H1 (cell line): ENCODE data around the gene DISC1. TPM values are rescaled to one million over a fixed set of nuclear protein-coding genes. Genes with fewer than 3 reads are reported as not detected.

Experiments
- CTCF ChIA-PET: fragments of 300-600 bp; sonication (Branson Sonifier 250); formaldehyde crosslinking; loops from one replicate; lab custom pipeline; 2021; ENCODE audit not compliant: partially characterized antibody; lab: Charles Lee
- POLR2A ChIA-PET: fragments of 300-600 bp; sonication (Branson Sonifier 250); formaldehyde crosslinking; loops from one replicate; lab custom pipeline; 2021; ENCODE audit warnings: inconsistent platforms; ENCODE audit not compliant: partially characterized antibody; lab: Charles Lee
- DNase-seq, 2 experiments: peaks; one replicate each; pipeline versions ENCODE4 v3.0.0 to v3.0.0-alpha.2; 2010 to 2022; ENCODE audit warnings: low spot score in 2 of 2, low read depth in 1 of 2, mixed read lengths in 1 of 2
- FAIRE-seq: peaks from 2 replicates; lab custom pipeline; 2011; peaks lifted over from hg19 to GRCh38; lab: Jason Lieb, UNC
- H2AFZ ChIP-seq: 2 replicates; pipeline ENCODE4 v1.8.1; 2012; ENCODE audit warnings: low read length, inconsistent platforms
- H2AK5ac ChIP-seq: 2 replicates; pipeline ENCODE4 v1.6.1; 2013; ENCODE audit warnings: low read depth, low read length
- H2BK120ac ChIP-seq: replicated peaks from 2 replicates; pipeline ENCODE3; 2013; ENCODE audit warnings: low read depth, low read length, inconsistent platforms
- H2BK12ac ChIP-seq: 2 replicates; pipeline ENCODE4 v1.6.1; 2013; ENCODE audit warnings: low read depth, low read length
- H2BK15ac ChIP-seq: 2 replicates; pipeline ENCODE4 v1.6.1; 2013; ENCODE audit warnings: low read length
- H2BK20ac ChIP-seq: 2 replicates; pipeline ENCODE4 v1.6.1; 2013; ENCODE audit warnings: low read length
- H2BK5ac ChIP-seq: 2 replicates; pipeline ENCODE4 v1.6.1; 2013; ENCODE audit warnings: low read depth, low read length
- H3K14ac ChIP-seq: 2 replicates; pipeline ENCODE4 v1.6.1; 2013; ENCODE audit warnings: inconsistent platforms; ENCODE audit not compliant: insufficient read length
- H3K18ac ChIP-seq: 2 replicates; pipeline ENCODE4 v1.6.1; 2013; ENCODE audit warnings: low read length; ENCODE audit errors: extremely low read depth
- H3K23ac ChIP-seq: 2 replicates; pipeline ENCODE4 v1.6.1; 2013; ENCODE audit warnings: inconsistent platforms; ENCODE audit not compliant: insufficient read length
- H3K23me2 ChIP-seq: 2 replicates; pipeline ENCODE4 v1.6.1; 2013; ENCODE audit warnings: low read depth, low read length
- H3K27ac ChIP-seq: 2 replicates; pipeline ENCODE4 v1.6.1; 2011; ENCODE audit warnings: low read depth, low read length, inconsistent platforms
- H3K27me3 ChIP-seq, 4 experiments: replicated peaks in 1 of 4; 1 replicate in 1 of 4; 2 replicates in 3 of 4; pipeline versions ENCODE4 v1.6.1 to v1.8.1; 2011 to 2013; ENCODE audit warnings: low read length in 3 of 4, mild to moderate bottlenecking in 3 of 4, inconsistent platforms in 2 of 4, mixed read lengths in 2 of 4, moderate library complexity in 1 of 4; ENCODE audit not compliant: control insufficient read depth in 3 of 4, insufficient read depth in 3 of 4; ENCODE audit errors: extremely low read depth in 1 of 4
- H3K36me3 ChIP-seq, 4 experiments: 2 replicates each; pipeline versions ENCODE4 v1.6.1 to v1.8.1; 2011 to 2013; ENCODE audit warnings: mild to moderate bottlenecking in 4 of 4, low read length in 3 of 4, moderate library complexity in 2 of 4, control low read depth in 1 of 4, inconsistent platforms in 1 of 4; ENCODE audit not compliant: insufficient read depth in 4 of 4, control insufficient read depth in 2 of 4
- H3K4ac ChIP-seq: replicated peaks from 2 replicates; pipeline ENCODE3; 2013; ENCODE audit warnings: low read length, low read depth, mixed read lengths, inconsistent platforms; ENCODE audit not compliant: insufficient read length
- H3K4me1 ChIP-seq, 4 experiments: replicated peaks in 1 of 4; 1 replicate in 1 of 4; 2 replicates in 3 of 4; pipeline versions ENCODE4 v1.6.1 to v1.8.1; 2011 to 2013; ENCODE audit warnings: low read length in 3 of 4, inconsistent platforms in 2 of 4, mixed read lengths in 1 of 4; ENCODE audit not compliant: insufficient read depth in 4 of 4, control insufficient read depth in 3 of 4
- H3K4me2 ChIP-seq, 2 experiments: 2 replicates each; pipeline versions ENCODE4 v1.6.1 to v1.8.1; 2011 to 2013; ENCODE audit warnings: low read depth in 2 of 2, low read length in 2 of 2, control low read depth in 1 of 2, inconsistent platforms in 1 of 2, mild to moderate bottlenecking in 1 of 2; ENCODE audit not compliant: insufficient read depth in 1 of 2
- H3K4me3 ChIP-seq, 4 experiments: fragments of 200-600, 300-600 bp in 1 of 4; sonication (generic), shearing (Covaris generic), sonication (Bioruptor Twin) in 1 of 4; 2 replicates each; pipeline versions ENCODE4 v1.5.1 to v1.8.1; 2011 to 2016; ENCODE audit warnings: low read length in 4 of 4, low read depth in 3 of 4, control low read depth in 2 of 4, inconsistent platforms in 2 of 4, mild to moderate bottlenecking in 2 of 4, mixed read lengths in 1 of 4, moderate library complexity in 1 of 4; ENCODE audit not compliant: insufficient read depth in 2 of 4; ENCODE audit errors: extremely low read depth in 1 of 4
- H3K56ac ChIP-seq: replicated peaks from 2 replicates; pipeline ENCODE3; 2013; ENCODE audit warnings: low read depth, mild to moderate bottlenecking, mixed read lengths, low read length, inconsistent platforms; ENCODE audit not compliant: insufficient read length
- H3K79me1 ChIP-seq: 2 replicates; pipeline ENCODE4 v1.6.1; 2013; ENCODE audit warnings: low read depth, low read length, control low read depth
- H3K79me2 ChIP-seq, 2 experiments: 2 replicates each; pipeline versions ENCODE4 v1.6.1 to v1.8.1; 2012 to 2013; ENCODE audit warnings: low read length in 2 of 2, mild to moderate bottlenecking in 2 of 2, inconsistent platforms in 1 of 2; ENCODE audit not compliant: insufficient read depth in 2 of 2, control insufficient read depth in 1 of 2
- H3K9ac ChIP-seq, 4 experiments: replicated peaks in 1 of 4; 1 replicate in 1 of 4; 2 replicates in 3 of 4; pipeline versions ENCODE4 v1.6.1 to v1.8.1; 2011 to 2013; ENCODE audit warnings: low read depth in 3 of 4, low read length in 3 of 4, control low read depth in 2 of 4, mild to moderate bottlenecking in 2 of 4, moderate library complexity in 2 of 4, inconsistent platforms in 1 of 4; ENCODE audit errors: extremely low read depth in 1 of 4
- H3K9me3 ChIP-seq, 2 experiments: 2 replicates each; pipeline versions ENCODE4 v1.6.1 to v1.8.1; 2012 to 2013; ENCODE audit warnings: mild to moderate bottlenecking in 2 of 2, moderate library complexity in 2 of 2, control low read depth in 1 of 2, inconsistent platforms in 1 of 2, low read depth in 1 of 2, low read length in 1 of 2, mixed read lengths in 1 of 2; ENCODE audit not compliant: insufficient read depth in 2 of 2
- H4K20me1 ChIP-seq, 2 experiments: replicated peaks in 1 of 2; 2 replicates each; pipeline versions ENCODE3 to v1.8.1; 2011 to 2013; ENCODE audit warnings: inconsistent platforms in 2 of 2, low read length in 2 of 2, mild to moderate bottlenecking in 1 of 2; ENCODE audit not compliant: insufficient read depth in 2 of 2, control insufficient read depth in 1 of 2
- H4K5ac ChIP-seq: 2 replicates; pipeline ENCODE4 v1.6.1; 2013; ENCODE audit warnings: low read length, low read depth, mixed read lengths, inconsistent platforms; ENCODE audit not compliant: insufficient read length
- H4K8ac ChIP-seq: 2 replicates; pipeline ENCODE4 v1.8.0; 2013; ENCODE audit warnings: mild to moderate bottlenecking, moderate library complexity, low read length, inconsistent platforms; ENCODE audit not compliant: insufficient read depth; ENCODE audit errors: extremely low read depth
- H4K91ac ChIP-seq: replicated peaks from 2 replicates; pipeline ENCODE3; 2013; ENCODE audit warnings: low read length, mixed read lengths, inconsistent platforms; ENCODE audit not compliant: insufficient read length
- CBX5 ChIP-seq: fragments of 300-800, 300-1000 bp; sonication (generic); IDR thresholded peaks from 2 replicates; pipeline ENCODE4 v1.7.1; 2016; ENCODE audit warnings: antibody characterized with exemption, low read length, low read depth
- POLR2A ChIP-seq, 2 experiments: IDR thresholded peaks; 1 replicate in 1 of 2; 2 replicates in 1 of 2; pipeline ENCODE4 v1.6.1; 2011; ENCODE audit warnings: low read depth in 2 of 2, low read length in 2 of 2, mild to moderate bottlenecking in 2 of 2; ENCODE audit errors: control extremely low read depth in 1 of 2
- SIX5 ChIP-seq: IDR thresholded peaks from 2 replicates; pipeline ENCODE4 v1.6.1; 2011; ENCODE audit warnings: mild to moderate bottlenecking, low read depth, low read length
- WGBS, 2 experiments: shearing (Covaris generic) in 1 of 2; methylation state at CpG; one replicate each; pipeline versions ENCODE4 v1.1.6 to v1.1.7; 2013 to 2015; ENCODE audit warnings: low lambda C conversion rate in 2 of 2, mixed read lengths in 2 of 2, inconsistent platforms in 1 of 2, low coverage in 1 of 2, missing lambda C conversion rate in 1 of 2; ENCODE audit not compliant: insufficient replicate concordance in 2 of 2, insufficient coverage in 1 of 2, insufficient read length in 1 of 2; ENCODE audit errors: extremely low coverage in 1 of 2, missing lambda C conversion rate in 1 of 2; 5-methylcytosine and 5-hydroxymethylcytosine counted together
- polyA plus RNA-seq, 7 experiments: library from polyadenylated mRNA; depleted of rRNA in 3 of 7; stranded (reverse) in 5 of 7; unstranded in 2 of 7; fragments of >200 nt in 5 of 7; fragments of 200-250 nt in 2 of 7; gene quantifications; 1 replicate in 5 of 7; 2 replicates in 1 of 7; 4 replicates in 1 of 7; pipeline versions ENCODE4 v1.2.1 to v1.2.3, GENCODE V29; 2011 to 2013; ENCODE audit warnings: missing spikeins in 2 of 7, mixed read lengths in 2 of 7
- total RNA-seq: library from RNA; stranded (reverse); fragmentation: NEBNext Ultra II Directional; extraction: Animal tissue kit (Norgen Biotek cat#: 25700); gene quantifications from 2 replicates; pipeline ENCODE4 v1.2.1, GENCODE V29; 2021
- TF ChIP-seq, protein P1 (sequence below): IDR thresholded peaks from 2 replicates; pipeline ENCODE4 v1.6.1; 2011; ENCODE audit warnings: low read depth, mild to moderate bottlenecking, low read length; ENCODE audit not compliant: insufficient read depth
- TF ChIP-seq, protein P2 (sequence below): IDR thresholded peaks from 2 replicates; pipeline ENCODE4 v1.6.1; 2012; ENCODE audit warnings: low read length, inconsistent platforms

Gene DISC1
- total and polyA plus RNA-seq, 2 of the 8 experiments (the other 6 are each of a cell fraction or from before 2014, with no cell fraction given): 1.1 to 3.5 TPM

DNA sequence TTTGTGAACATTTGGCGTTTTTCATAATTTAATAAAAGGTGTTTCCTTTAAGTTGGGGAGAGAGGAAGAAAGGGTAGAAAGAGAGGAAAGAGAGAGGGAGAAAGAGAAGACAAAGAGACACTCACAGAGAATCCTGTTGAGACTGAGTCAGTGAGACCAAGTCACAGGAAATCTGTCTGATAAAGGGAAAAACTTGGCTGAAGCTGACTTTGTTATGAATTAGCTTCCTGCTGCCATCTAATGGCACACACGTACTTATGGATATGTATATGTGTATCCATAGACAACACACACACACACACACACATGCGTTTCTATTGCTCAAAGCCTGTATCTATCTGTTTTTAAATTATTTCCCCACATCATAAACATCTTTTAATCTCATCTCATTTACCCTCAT is 42.5 kb upstream of the DISC1 start:
- Histone ChIP-seq H2BK12ac (no peak overlapping the region), H4K5ac (no peak overlapping the region), H2BK5ac (no peak overlapping the region), H3K4ac (no peak overlapping the region), H4K8ac (no peak overlapping the region), H4K91ac (no peak overlapping the region), H3K9ac (no peak overlapping the region), H3K79me1 (no peaks in the 10 kb centered on the region), H3K14ac (no peak overlapping the region), H3K36me3 (no peaks in the 10 kb centered on the region), H2AFZ (no peak overlapping the region), H2BK15ac (no peak overlapping the region), H4K20me1 (no peaks in the 10 kb centered on the region), H2BK20ac (no peak overlapping the region)
- FAIRE-seq: no peak
- CTCF ChIA-PET: interaction anchor here (1.0 to 1.6 kb wide), 4 partner anchors 10 to 227 kb away, joined by 3 to 4 read pairs (median 3); no protein-coding TSS in a partner anchor
- 72% methylated on average over 3 of the region's 3 CpGs; no CpG with 5 or more reads in 1 of the 2 experiments for WGBS, 2 experiments
- TF ChIP-seq, protein P1, sequence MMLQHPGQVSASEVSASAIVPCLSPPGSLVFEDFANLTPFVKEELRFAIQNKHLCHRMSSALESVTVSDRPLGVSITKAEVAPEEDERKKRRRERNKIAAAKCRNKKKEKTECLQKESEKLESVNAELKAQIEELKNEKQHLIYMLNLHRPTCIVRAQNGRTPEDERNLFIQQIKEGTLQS: no peak
- no peak for TF ChIP-seq CBX5
- TF ChIP-seq, protein P2, sequence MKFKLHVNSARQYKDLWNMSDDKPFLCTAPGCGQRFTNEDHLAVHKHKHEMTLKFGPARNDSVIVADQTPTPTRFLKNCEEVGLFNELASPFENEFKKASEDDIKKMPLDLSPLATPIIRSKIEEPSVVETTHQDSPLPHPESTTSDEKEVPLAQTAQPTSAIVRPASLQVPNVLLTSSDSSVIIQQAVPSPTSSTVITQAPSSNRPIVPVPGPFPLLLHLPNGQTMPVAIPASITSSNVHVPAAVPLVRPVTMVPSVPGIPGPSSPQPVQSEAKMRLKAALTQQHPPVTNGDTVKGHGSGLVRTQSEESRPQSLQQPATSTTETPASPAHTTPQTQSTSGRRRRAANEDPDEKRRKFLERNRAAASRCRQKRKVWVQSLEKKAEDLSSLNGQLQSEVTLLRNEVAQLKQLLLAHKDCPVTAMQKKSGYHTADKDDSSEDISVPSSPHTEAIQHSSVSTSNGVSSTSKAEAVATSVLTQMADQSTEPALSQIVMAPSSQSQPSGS: no peak
- no peak for TF ChIP-seq SIX5
- no peak for TF ChIP-seq POLR2A (IDR thresholded peaks at IDR 0.05; ENCODE audit: control extremely low read depth in 1 of 2, low read depth in 2 of 2, low read length in 2 of 2)
- TF ChIP-seq, all 59 proteins: peak for 0
- Histone ChIP-seq H2BK120ac (no peak overlapping the region), H3K79me2 (no peaks in the 10 kb centered on the region), H2AK5ac (no peak overlapping the region), H3K4me3 (no peak overlapping the region), H3K56ac (no peak overlapping the region), H3K18ac (no peak overlapping the region), H3K27ac (no peak overlapping the region), H3K23ac (no peak overlapping the region), H3K27me3 (no peaks in the 10 kb centered on the region), H3K4me1 (no peaks in the 10 kb centered on the region), H3K9me3 (no peaks in the 10 kb centered on the region), H3K23me2 (no peaks in the 10 kb centered on the region), H3K4me2 (no peak overlapping the region)
- no peak for DNase-seq
- POLR2A ChIA-PET: no interaction called here
